Fibroblast of skin of right quadriceps (primary cell): ENCODE data around the gene ST6GALNAC1.

Source experiments
- DNase-seq: peaks from one replicate; pipeline ENCODE4 v3.0.0-alpha.2; 2013

ST6GALNAC1 gene, protein sequence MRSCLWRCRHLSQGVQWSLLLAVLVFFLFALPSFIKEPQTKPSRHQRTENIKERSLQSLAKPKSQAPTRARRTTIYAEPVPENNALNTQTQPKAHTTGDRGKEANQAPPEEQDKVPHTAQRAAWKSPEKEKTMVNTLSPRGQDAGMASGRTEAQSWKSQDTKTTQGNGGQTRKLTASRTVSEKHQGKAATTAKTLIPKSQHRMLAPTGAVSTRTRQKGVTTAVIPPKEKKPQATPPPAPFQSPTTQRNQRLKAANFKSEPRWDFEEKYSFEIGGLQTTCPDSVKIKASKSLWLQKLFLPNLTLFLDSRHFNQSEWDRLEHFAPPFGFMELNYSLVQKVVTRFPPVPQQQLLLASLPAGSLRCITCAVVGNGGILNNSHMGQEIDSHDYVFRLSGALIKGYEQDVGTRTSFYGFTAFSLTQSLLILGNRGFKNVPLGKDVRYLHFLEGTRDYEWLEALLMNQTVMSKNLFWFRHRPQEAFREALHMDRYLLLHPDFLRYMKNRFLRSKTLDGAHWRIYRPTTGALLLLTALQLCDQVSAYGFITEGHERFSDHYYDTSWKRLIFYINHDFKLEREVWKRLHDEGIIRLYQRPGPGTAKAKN

DNA sequence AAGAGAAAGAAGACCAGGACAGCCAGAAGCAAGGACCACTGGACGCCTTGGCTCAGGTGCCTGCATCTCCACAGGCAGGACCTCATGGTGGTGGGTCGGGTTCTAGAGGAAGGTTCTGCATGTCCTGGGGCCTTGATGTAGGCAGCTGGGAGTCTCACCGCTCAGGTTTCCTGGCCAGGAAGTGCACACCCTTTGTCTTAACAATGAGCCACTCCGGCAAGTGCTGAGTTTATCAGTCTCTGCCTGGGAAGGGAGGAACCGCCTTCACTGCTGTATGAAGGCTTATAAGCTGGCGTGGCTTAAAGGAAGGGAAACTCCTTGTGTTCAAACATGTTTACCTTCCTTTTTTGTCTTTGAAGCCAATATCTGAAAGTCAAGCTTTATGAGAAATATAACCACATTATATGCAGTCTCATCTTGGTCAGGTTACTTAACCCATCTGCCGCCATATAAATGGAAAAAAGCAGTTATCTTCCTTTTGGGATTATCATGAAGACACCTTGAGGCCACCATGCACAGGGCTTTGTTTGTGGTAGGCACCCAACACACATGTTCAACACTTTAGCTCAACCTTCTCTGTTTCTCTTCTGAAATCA is at the start of gene ST6GALNAC1:
Gene ST6GALNAC1 (minus strand): TSS at position 205 of the 596 bp plus-strand sequence. CDS start 119 bp downstream, at position 86.
- DNase-seq, result no peak

DNA sequence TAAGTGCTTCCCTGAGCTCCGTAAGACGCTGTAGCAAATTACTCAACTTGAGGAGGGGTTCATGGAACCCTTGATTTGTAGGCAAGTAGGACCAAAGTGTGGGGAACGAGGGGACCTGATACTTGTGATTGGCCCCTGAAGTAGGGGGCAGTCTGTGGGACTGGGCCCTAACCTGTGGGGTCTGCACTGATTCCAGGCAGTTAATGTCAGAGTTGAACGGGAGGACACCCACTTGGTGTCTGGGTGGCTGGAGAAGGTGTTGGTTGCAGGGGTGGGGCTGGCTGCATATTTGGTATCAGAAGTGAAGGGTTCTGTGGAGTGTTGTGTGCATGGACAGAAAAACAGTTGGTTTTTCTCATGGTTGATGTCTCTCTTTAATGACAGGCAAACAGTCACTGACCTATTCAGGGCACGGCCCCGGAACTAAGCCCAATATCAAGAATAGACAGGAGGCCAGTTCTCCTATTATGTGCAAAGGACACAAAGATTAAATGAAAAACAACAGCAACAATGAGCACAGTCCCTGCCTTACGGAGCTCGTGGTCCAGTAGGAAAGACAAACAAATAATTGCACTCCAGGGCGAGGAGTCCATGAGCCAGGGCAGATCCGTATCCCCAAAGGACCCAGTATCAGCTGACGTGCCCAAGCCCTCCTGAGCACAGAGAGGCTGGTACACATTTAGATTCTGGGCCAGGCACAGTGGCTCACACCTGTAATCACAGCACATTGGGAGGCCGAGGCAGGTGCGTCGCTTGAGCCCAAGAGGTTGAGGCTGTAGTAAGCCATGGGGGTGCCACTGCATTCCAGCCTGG is 48.0 kb upstream of the ST6GALNAC1 start:
- DNase-seq, result no peak

DNA sequence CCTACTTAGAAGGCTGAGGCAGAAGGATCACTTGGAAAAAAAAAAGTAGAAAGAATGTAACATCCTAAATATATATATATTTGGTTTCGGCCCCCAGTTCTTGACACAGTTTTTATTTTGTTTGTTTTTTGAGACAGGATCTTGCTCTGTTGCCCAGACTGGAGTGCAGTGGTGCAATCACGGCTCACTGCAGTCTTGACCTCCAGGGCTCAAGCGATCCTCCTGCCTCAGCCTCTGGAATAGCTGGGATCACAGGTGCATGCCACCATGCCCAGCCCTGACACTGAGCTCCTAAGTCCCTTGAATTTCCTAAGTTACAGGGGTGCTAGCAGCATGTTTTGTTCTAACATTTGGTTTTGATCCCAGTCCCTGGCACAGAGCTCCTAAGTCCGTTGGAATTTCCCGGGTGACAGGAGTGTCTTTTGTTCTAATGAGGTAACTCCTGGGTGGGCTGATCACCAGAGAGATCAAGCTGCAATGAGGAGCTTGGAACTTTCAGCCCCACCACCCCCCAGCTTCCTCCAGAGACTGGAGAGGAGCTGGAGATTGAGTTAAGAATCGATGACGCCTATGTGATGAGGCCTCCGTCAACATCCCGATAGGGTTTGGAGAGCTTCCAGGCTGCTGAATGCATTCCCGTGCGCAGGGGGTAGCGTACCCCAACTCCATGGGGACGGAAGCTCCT is 47.2 kb upstream of the ST6GALNAC1 start:
- DNase-seq, result no peak

DNA sequence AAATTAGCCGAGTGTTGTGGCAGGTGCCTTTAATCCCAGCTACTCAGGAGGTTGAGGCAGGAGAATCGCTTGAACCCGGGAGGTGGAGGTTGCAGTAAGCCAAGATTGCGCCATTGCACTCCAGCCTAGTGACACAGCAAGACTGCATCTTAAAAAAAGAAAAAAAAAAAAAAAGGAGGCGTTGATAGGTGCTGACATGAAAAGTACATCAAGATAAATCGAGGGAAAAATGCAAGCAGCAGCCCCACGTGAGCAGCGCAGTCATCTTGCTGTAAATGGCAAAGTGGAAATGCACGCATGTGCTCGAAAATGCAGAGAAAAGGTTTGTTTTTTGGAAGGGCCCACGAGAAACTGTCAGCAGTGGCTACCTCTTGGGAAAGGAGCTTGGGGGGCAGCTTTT is 46.3 kb upstream of the ST6GALNAC1 start:
- DNase-seq, result no peak

DNA sequence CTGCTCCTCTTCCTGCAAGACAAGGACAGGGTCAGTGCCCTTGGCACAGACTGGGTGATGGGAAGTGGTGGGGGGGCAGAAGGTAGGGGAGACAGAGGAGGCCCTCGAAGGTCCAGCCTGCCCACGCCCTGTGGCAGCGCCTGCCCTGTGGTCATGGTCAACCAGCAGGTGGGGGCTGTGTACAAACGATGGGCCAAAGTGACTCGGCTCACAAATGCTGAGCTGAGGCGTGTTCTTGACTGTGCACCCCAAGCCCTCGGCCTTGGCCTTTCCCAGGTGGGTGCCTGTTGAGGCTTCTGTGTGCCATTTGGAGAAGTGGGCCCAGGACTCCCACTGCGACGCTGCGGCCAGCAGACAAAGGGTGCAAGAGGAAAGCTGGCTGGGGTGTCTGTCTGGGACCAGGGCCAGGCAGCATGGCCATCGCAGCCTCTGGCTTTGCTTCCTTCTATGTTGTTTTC is 44.6 kb upstream of the ST6GALNAC1 start:
- DNase-seq, result no peak

DNA sequence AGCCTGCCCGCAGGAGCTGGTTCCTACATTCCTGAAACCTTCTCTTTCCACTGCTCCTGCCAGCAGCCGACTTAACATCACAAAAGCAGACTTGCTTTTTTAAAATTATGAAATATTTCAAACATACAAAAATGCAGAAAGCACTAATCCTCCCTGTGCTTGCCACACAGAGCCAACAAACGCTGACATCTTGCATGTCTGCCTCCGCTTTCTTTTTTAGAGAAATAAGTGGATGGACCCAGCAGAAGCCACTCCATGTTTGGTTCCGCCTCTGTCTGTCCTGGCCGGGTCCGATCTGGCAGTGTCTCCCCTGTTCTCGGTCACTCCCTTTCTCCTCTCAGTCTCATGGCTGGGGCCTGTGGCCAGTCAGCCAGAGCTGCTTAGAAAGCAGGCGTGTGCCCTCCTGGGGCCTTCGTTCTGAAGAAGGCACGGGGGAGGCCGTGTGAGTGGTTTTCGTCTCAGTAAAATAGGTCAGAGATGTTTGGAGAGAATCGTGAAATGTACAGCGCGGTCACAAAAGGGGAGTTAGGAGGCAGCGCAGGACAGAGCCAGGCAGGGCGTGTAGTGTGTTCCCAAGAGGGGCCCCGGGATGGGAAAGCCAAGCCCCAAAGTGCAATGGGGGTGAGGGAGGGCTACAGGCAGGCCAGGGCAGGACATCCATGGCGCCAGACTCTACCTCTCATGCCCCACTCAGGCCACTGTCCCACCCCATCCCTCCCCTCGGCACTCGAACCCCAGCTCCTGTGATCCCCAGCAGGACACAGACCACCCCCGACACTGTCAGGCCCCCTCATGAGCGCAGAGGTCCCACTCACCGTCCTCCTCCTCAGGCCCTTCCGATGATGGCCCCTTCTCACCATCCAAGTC is 44.0 kb upstream of the ST6GALNAC1 start:
- no peak for DNase-seq

DNA sequence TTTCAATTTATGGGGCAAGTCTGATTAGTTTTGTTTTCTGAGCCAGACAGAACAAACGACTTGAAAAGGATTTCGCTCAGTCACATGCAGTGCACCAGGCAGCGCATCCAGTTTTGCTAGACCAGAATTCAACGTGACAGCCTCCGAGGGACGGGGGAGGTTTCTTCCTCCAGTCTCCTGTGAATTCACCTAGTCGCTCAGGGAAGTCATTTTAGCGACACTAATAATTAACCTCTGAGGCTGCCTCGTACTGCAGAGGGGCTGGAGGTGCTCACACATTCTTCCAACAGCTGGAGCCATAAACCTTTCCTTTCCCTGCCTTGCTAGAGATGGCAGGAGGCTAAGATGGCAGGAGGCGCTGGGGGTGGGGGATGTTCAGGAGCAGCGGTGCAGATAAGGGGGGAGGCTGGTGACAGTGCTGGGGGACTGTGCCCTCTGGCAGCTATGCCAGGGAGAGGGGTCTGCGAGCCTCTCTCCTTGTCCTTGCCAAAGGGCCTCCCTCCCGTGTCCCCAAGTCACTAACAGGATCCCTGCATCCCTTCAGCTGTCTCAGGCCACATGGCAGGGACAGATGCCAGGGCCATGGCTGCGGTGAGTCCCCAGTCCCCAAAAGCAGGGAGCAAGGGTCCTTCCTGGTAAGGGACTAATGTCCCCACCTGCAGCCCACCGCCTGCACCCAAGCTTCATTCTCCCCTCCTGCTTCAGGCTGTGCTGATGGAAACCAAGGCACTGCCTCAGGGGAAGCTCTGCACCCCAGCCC is 43.2 kb upstream of the ST6GALNAC1 start:
- DNase-seq, result no peak

DNA sequence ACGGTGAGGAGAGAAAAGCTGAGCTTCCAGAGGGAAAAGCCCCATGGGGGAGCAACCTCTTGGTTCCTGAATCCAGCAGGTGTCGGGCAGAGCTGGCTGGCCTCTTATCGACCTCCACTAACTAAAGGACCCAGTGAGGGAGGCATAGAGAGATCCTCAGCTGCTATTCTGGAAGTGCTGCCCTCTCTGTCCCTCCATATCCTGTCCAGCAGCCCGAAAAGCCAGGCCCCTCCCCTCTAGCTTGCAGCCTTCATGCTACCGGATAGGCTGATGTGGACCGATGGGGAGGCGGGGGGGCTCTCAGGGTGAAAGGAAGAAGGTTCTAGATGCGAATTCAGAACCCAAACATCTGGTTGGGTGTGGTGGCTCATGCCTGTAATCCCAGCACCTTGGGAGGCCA is 42.3 kb upstream of the ST6GALNAC1 start:
- DNase-seq, result no peak

DNA sequence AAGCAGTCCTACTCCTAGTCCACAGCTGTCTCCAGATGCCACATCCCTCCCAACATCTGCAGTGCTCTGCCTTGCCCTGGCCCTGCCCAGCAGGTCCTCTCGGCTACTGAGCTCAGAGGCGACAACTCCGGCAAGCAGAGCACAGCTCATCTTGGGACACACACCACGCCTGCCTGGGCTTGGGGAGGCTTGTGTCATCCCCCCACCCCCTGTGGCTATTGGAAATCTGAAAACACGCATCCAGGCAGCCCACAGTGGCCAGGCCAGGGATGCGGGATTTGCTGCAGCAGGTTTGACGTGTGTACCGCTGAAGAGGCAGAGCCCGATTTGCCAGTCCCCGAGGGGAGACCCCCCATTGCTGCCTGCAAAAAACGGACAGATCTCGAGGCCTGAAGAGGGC is 41.8 kb upstream of the ST6GALNAC1 start:
- DNase-seq, result no peak

DNA sequence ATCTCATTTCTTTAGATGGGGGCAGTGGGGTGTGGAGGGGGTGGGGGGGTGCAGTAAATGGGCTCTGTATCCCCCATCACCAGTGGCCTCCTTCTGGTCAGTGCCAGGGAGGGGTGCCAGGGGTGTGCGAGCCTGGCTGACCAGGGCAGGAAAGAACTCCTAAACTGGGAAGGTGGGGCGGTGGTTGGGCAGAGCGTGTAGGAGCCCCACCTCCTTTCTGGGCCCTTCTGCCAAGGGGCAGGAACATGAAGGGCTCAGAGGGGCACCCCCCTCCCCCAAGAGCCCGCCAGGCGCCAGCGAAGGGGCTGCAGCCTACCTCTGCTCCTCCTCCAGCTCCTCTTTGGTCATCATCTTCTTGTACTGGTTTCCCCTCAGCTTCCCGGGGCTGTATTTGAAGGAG is 41.2 kb upstream of the ST6GALNAC1 start:
- no peak for DNase-seq

DNA sequence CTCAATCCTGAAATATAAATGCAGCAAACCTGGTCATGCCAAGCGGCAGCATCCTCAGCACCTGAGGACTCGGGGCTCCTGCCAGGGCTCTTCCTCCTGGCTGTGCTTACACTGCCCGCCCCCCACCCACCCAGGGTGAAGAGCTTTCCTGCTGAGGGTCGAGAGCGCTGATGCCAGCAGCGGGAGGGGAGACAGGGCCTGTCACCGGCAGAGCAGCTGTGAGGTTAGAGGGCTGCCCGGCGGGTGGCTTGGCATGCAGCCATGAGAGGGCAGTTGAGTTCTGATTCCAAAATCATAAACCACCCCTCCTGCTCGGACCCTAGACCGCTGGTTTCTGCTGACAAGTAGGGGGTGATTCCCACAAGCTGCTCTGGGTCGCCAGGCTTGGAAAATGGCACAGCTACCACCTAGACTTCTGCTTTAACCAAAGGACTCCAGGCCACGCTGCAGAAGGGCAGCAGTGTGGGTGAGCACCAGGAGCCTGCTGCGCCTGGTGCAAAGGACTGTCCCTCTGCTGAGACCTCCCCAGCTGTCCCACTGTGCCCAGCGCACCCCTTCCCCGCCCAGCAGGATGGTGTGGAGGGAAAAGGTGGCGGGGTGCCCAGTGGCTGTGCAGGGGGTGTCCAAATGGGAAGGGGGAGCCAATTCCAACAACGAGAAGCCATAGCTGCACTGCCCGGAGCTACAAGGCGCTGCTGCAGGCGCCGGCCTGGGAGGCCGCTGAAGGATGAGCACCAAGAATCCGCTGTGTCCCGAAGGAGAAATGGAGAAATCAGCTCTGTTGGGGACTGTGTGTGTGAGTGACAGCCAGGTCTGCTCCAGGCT is 40.6 kb upstream of the ST6GALNAC1 start:
- no peak for DNase-seq

DNA sequence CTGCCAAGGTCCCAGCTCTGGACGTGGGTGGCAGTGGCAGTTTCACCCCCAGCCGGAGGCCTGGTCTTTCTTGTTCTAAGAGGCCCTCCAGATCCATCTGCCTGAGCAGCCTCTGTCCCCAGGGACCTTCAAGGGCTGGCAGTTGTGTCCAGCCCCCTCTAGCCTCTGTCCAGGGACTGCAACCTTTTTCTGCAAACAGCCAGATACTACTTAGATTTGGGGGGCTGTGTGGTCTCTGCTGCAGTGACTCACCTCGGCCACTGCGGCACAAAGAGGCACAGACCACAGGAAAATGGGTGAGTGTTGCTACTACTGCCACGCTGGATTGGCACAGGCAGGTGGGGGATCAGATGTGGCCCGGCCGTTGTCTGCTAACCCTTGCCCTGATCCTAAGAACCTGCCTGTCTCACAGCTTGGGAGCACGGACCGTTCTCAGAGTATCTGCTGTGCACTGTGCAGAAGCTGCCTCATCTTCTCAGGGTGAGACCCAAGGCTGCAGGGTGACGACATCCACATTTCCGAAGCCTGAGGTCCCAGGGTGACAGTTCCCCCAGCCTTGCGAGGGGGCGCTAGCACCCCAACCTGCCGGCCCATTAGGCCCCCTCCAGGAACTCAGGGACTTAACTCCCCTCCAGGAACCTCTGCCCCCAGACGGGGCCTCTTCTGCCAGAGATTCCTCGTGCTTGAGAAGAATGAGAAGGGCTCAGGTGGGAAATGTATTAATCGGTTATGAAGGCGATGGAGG is 39.6 kb upstream of the ST6GALNAC1 start:
- no peak for DNase-seq

DNA sequence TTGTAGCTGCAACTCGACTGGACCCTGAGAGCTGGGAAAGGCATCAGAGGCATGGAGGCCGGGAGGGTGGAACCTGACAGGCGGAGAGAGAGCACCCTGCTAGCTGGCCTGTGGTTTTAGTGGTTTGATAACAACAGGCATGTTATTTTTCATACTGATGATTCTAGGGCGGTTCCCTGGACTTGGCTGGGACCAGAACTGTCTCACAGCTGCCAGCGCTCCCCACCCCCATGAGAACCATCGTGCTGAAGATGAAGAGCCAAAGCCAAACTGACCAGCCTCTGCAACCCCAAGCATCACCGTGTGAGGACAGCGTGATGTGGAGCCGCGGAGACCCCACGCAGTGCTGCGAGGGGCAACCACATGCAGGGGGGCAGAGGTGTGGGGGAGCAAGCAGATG is 38.7 kb upstream of the ST6GALNAC1 start:
- DNase-seq, result no peak

DNA sequence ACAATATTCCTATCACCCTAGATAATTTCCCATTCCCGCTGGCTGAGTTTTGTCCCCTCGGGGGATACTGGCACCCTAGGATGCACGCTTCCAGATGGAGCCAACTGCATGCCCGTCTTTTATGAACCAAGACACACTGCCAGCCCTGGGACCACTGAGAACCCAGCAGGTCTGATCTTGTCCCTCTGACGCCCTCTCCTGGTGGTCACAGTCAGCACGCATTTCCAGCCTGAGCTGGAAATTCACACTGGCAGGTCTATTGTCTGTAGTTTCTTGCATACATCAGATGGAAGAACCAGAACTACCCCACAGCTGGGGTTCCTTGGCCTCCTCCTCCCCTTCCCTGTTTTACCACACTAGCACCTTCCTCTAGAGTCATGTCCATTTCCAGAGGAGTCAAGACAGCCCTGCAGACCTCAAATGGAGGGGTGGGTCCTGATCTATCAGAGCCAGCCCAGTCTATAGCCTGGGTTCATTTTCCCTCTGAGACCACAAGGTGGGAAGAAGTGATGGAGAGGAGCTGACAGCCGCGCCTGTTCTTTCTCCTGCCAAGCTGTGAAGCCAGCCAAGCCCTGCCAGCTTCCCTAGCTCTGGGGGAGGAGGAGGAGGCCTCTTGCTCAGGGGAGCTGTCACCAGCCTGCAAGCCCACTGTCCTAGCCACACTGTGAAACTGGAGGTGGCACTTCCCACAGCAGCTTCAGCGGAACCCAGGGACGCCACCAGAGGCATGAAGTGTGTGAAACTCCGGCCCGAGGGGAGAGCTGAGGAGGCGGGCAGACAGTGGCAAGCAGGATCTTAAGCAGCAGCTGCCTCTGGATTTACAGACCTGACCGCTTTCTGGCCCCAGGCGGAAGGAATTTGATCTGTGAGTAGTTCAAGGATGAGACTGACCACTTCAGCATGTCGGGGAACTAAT is 37.9 kb upstream of the ST6GALNAC1 start:
- peak; percentile 56 for DNase-seq

DNA sequence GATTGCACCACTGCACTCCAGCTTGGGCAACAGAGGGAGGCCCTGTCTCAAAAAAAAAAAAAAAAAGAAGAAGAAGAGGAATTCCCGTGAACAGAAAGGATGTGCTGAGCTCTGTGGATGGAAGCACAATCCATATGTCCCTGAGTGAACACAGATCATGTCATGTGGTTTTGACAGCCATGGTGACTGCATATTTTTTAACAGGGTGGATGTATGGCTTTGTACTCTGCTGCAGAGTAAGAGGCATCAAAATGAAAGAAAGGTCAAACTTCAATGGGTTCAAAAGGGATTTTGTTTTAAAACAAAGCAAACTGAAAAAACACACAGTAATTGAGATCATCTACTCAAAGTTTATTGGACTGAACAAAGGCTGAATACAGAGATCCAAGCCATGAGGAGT is 35.7 kb upstream of the ST6GALNAC1 start:
- no peak for DNase-seq

DNA sequence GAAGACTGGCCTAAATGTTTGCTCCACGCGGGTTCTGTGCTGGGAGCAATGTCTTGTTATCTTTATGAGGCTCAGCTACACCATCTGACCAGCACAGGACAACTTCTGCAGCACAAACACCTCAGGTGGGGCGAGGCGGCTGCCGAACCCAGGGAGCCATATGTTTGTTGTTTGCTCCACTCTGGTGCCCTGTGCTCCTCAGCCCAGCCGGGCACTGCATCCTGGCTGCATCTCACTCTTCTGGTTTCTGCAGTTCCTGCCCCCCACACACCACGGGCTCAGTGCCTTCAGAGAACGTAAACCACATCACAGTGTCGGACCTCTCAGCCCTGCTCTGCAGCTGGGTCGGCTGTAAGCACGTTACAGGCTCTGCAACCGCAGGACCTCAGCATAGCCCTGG is 34.8 kb upstream of the ST6GALNAC1 start:
- no peak for DNase-seq

DNA sequence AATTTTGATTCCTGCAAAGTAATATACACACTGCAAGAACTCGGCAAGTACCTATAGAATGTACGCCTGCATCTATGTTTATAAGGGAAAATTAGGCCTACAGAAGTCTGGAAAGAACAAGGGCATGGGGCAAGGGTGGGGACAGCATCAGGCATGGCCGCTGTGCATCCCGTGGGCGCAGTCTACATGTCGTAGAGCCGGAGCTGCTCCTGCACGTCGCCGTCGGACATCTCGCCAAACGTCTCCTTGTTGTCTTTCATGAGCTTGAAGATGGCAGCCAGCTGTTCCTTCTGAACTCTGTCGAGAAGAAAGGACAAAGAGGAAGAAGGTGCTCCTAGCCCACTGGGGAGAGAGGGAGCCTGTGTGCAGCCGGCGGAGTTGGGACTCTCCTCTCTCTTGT is 33.8 kb upstream of the ST6GALNAC1 start:
- no peak for DNase-seq

DNA sequence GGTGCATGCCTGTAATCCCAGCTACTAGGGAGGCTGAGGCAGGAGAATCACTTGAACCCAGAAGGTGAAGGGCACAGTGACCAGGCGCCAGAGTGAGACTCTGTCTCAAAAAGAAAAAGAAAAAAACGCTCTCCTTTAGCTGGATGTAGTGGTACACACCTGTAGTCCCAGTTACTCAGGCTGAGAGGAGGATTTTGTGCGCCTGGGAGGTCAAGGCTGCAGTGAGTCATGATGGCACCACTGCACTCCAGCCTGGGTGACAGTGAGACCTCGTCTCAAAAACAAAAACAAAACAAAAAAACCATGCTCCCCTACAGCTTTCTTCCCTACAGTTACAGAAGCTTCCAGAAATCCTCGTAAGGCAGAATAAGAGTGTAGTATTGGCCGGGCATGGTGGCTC is 33.1 kb upstream of the ST6GALNAC1 start:
- no peak for DNase-seq
